HG03060 (cell line): ENCODE measurements around the gene FAM20C.

ENCODE experiments used
- ATAC-seq: cut with Tn5 transposase; IDR thresholded peaks from one replicate; pipeline ENCODE4 v1.9.1; 2021; ENCODE audit warnings: low read depth, moderate number of reproducible peaks; ENCODE audit not compliant: unreplicated experiment

The FAM20C gene

GRCh38 chr7:298375-298702 lies 106.0 kb downstream of the FAM20C start:
- ATAC-seq, result no peak

GRCh38 chr7:298743-299142 lies 106.4 kb downstream of the FAM20C start:
- ATAC-seq, result no peak

- no peak for ATAC-seq
These were observed 106.8 kb downstream of the FAM20C start for GRCh38 chr7:299169-299568.

- no peak for ATAC-seq
These were observed 107.3 kb downstream of the FAM20C start for GRCh38 chr7:299628-300027.

GRCh38 chr7:300048-300447 lies 107.7 kb downstream of the FAM20C start:
- no peak for ATAC-seq

- no peak for ATAC-seq
These were observed 108.3 kb downstream of the FAM20C start for GRCh38 chr7:300546-301290.

- ATAC-seq, result no peak
These were observed 109.1 kb downstream of the FAM20C start for GRCh38 chr7:301291-302053.

- ATAC-seq, result no peak
These were observed 110.0 kb downstream of the FAM20C start for GRCh38 chr7:302054-302992.

- no peak for ATAC-seq
These were observed 111.1 kb downstream of the FAM20C start for GRCh38 chr7:303425-303824.

GRCh38 chr7:303884-304573 lies 111.7 kb downstream of the FAM20C start:
- ATAC-seq, result no peak

GRCh38 chr7:304574-305409 lies 112.4 kb downstream of the FAM20C start:
- ATAC-seq, result no peak

- no peak for ATAC-seq
These were observed 113.2 kb downstream of the FAM20C start for GRCh38 chr7:305410-306151.

- no peak for ATAC-seq
These were observed 115.6 kb downstream of the FAM20C start for GRCh38 chr7:307970-308369.

GRCh38 chr7:309586-310228 lies 117.3 kb downstream of the FAM20C start:
- ATAC-seq, result no peak
